DOHH2 (cell line): ENCODE measurements around the gene IFITM1.
A peak's percentile ranks its signal among the peaks of the same experiment; 100 is the strongest.
"Not testable (repeated sequence)": the region's sequence is repeated elsewhere in the genome, so short reads cannot be mapped to it uniquely, and the experiment has no call there.

Experiments
- H3F3A ChIP-seq: fragments of 200-600 bp; sonication (generic), shearing (Covaris generic); 2 replicates; pipeline ENCODE4 v1.6.0; 2016; ENCODE audit warnings: antibody characterized with exemption, mild to moderate bottlenecking; ENCODE audit not compliant: control insufficient read depth, insufficient read depth
- H3K27ac ChIP-seq: fragments of 200-600 bp; sonication (generic); 2 replicates; pipeline ENCODE4 v1.5.1; 2014; ENCODE audit warnings: low read depth, mild to moderate bottlenecking, low read length, moderate library complexity
- H3K27me3 ChIP-seq: fragments of 200-600 bp; sonication (generic); 2 replicates; pipeline ENCODE4 v1.6.1; 2014; ENCODE audit warnings: mild to moderate bottlenecking, low read length, mixed read lengths; ENCODE audit not compliant: control insufficient read depth
- H3K36me3 ChIP-seq: fragments of 200-600 bp; sonication (generic); 2 replicates; pipeline ENCODE4 v1.6.1; 2014; ENCODE audit warnings: mild to moderate bottlenecking, low read length, moderate library complexity, mixed read lengths; ENCODE audit not compliant: control insufficient read depth
- H3K4me1 ChIP-seq: fragments of 200-600 bp; sonication (generic); 2 replicates; pipeline ENCODE4 v1.6.1; 2014; ENCODE audit warnings: mild to moderate bottlenecking, low read length, mixed read lengths; ENCODE audit not compliant: control insufficient read depth
- H3K4me2 ChIP-seq: fragments of 200-600 bp; sonication (generic); 2 replicates; pipeline ENCODE4 v1.6.0; 2014; ENCODE audit warnings: mild to moderate bottlenecking, low read length, moderate library complexity
- H3K4me3 ChIP-seq: fragments of 200-600 bp; sonication (generic); 2 replicates; pipeline ENCODE4 v1.5.1; 2014; ENCODE audit warnings: mild to moderate bottlenecking, low read length, mixed read lengths
- H3K79me2 ChIP-seq: fragments of 200-600 bp; sonication (generic); 2 replicates; pipeline ENCODE4 v1.6.1; 2014; ENCODE audit warnings: mild to moderate bottlenecking, low read length, mixed read lengths; ENCODE audit not compliant: control insufficient read depth
- H3K9me2 ChIP-seq: fragments of 200-600 bp; sonication (generic); replicated peaks from 2 replicates; pipeline ENCODE4 v1.6.1; 2014; ENCODE audit warnings: mild to moderate bottlenecking, low read length, mixed read lengths; ENCODE audit not compliant: control insufficient read depth
- H3K9me3 ChIP-seq: fragments of 200-600 bp; sonication (generic); 2 replicates; pipeline ENCODE4 v1.6.1; 2014; ENCODE audit warnings: antibody characterized with exemption, low read length, mixed read lengths; ENCODE audit not compliant: control insufficient read depth, insufficient read depth
- H4K20me1 ChIP-seq: fragments of 200-600 bp; sonication (generic); 2 replicates; pipeline ENCODE4 v1.6.0; 2014; ENCODE audit warnings: low read depth, mild to moderate bottlenecking, antibody characterized with exemption, low read length, moderate library complexity; ENCODE audit not compliant: control insufficient read depth, insufficient read depth
- EZH2phosphoT487 ChIP-seq: fragments of 200-600 bp; sonication (generic); IDR thresholded peaks from 2 replicates; pipeline ENCODE4 v1.6.1; 2017; ENCODE audit warnings: borderline replicate concordance, mild to moderate bottlenecking, antibody characterized with exemption, low read length, moderate library complexity, mixed read lengths
- TF ChIP-seq, protein P1 (sequence below): fragments of 200-600 bp; sonication (generic); IDR thresholded peaks from one replicate; pipeline ENCODE4 v1.5.1; 2014; ENCODE audit warnings: antibody characterized with exemption, mild to moderate bottlenecking, low read depth, low read length; ENCODE audit not compliant: poor library complexity, severe bottlenecking

Gene IFITM1

DNA sequence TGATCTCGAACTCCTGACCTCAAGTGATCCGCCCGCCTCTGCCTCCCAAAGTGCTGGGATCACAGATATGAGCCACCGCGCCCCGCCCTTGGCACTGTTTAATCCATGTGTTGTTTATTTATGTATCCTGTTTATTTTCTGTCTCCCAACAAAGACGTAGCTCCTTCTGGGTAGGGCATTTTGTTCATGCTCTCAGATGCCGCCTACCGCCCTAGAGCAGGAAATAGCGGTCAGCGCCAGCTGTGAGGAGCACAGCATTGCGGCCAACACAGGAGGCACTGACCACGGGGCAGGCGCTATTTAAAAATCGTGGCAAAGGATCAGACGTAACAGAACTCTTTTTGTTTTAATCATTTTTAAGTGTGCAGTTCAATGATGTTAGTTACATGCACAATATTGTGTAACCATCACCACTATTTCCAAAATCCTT lies 45.1 kb upstream of the IFITM1 start:
- not testable (repeated sequence) for H3K27me3 ChIP-seq, H4K20me1 ChIP-seq, H3K79me2 ChIP-seq, H3K9me2 ChIP-seq, H3K9me3 ChIP-seq, H3K36me3 ChIP-seq
- Histone ChIP-seq H3K4me2 (peak overlapping the region; percentile 90), H3F3A (peaks cover 44% of the 10 kb centered on the region), H3K27ac (peak overlapping the region; percentile 92), H3K4me3 (peak overlapping the region; percentile 77), H3K4me1 (peaks cover 37% of the 10 kb centered on the region)
- TF ChIP-seq, protein P1, sequence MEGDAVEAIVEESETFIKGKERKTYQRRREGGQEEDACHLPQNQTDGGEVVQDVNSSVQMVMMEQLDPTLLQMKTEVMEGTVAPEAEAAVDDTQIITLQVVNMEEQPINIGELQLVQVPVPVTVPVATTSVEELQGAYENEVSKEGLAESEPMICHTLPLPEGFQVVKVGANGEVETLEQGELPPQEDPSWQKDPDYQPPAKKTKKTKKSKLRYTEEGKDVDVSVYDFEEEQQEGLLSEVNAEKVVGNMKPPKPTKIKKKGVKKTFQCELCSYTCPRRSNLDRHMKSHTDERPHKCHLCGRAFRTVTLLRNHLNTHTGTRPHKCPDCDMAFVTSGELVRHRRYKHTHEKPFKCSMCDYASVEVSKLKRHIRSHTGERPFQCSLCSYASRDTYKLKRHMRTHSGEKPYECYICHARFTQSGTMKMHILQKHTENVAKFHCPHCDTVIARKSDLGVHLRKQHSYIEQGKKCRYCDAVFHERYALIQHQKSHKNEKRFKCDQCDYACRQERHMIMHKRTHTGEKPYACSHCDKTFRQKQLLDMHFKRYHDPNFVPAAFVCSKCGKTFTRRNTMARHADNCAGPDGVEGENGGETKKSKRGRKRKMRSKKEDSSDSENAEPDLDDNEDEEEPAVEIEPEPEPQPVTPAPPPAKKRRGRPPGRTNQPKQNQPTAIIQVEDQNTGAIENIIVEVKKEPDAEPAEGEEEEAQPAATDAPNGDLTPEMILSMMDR = peak; percentile 36

GRCh38 chr11:269146-269890 lies 44.5 kb upstream of the IFITM1 start:
- Histone ChIP-seq H3K79me2 (peaks cover 9% of the 10 kb centered on the region), H3K9me3 (0 out of 2 replicates have a peak, but pooled peaks cover 4% of the 10 kb centered on the region), H3K4me3 (peak overlapping the region; percentile 77), H3K27ac (peak overlapping the region; percentile 92), H3F3A (peaks cover 43% of the 10 kb centered on the region), H3K4me1 (peaks cover 40% of the 10 kb centered on the region), H3K9me2 (no peaks in the 10 kb centered on the region), H3K27me3 (no peaks in the 10 kb centered on the region), H4K20me1 (no peaks in the 10 kb centered on the region), H3K4me2 (peak overlapping the region; percentile 90), H3K36me3 (0 out of 2 replicates have a peak, but pooled peaks cover 3% of the 10 kb centered on the region)
- TF ChIP-seq, protein P1 = no peak
- no peak for TF ChIP-seq EZH2phosphoT487

- H3K4me1 ChIP-seq = peaks cover 53% of the 10 kb centered on the region
- H3K9me2 ChIP-seq = no peaks in the 10 kb centered on the region
- no peaks in the 10 kb centered on the region for H3K27me3 ChIP-seq
- 0 out of 2 replicates have a peak, but pooled peaks cover 3% of the 10 kb centered on the region for H3K36me3 ChIP-seq
- 0 out of 2 replicates have a peak, but pooled peaks cover 4% of the 10 kb centered on the region for H3K9me3 ChIP-seq
- H3K27ac ChIP-seq = peak overlapping the region; percentile 92
- peaks cover 36% of the 10 kb centered on the region for H3F3A ChIP-seq
- H3K4me3 ChIP-seq = peak overlapping the region; percentile 77
- TF ChIP-seq EZH2phosphoT487 = no peak
- TF ChIP-seq, protein P1 = no peak
- no peaks in the 10 kb centered on the region for H4K20me1 ChIP-seq
- H3K79me2 ChIP-seq = peaks cover 9% of the 10 kb centered on the region
- H3K4me2 ChIP-seq = peak overlapping the region; percentile 90
Measured at GRCh38 chr11:270451-271318, 43.2 kb upstream of the IFITM1 start.
